G401 (cell line): ENCODE data around the gene LRRC8D. TPM values are rescaled to one million over a fixed set of nuclear protein-coding genes. Genes with fewer than 3 reads are reported as not detected.
"Not testable (repeated sequence)": the region's sequence is repeated elsewhere in the genome, so short reads cannot be mapped to it uniquely, and the experiment has no call there.

ENCODE experiments used
- DNase-seq: peaks from one replicate; pipeline ENCODE4 v3.0.0-alpha.2; 2015; ENCODE audit warnings: low spot score
- in situ Hi-C: cut with HindIII; loops from 2 replicates; pipeline ENCODE4 v1.10.0; 2016; ENCODE audit warnings: low sequenced_read_pairs, mixed read lengths
- total RNA-seq: library from RNA; depleted of rRNA; stranded (reverse); fragments of >200 nt; shearing (Covaris generic); gene quantifications from 2 replicates; pipeline ENCODE4 v1.2.3, GENCODE V29; 2014; rRNA removed

LRRC8D gene
- total RNA-seq: 36.9 and 57.1 TPM in 2 replicates

- in situ Hi-C loops: no loop called here
- DNase-seq: peak; percentile 88
These were observed at the start of gene LRRC8D for GRCh38 chr1:89820422-89821321. TSS of gene LRRC8D (plus strand) at chr1:89821032. CDS start at chr1:89933069, 112,037 bp downstream.

- in situ Hi-C loops: loop anchor here (25.0 kb wide), 1 partner anchor 110 kb away; no protein-coding TSS in a partner anchor
- no peak for DNase-seq
These were observed 48.8 kb upstream of the LRRC8D start for GRCh38 chr1:89771991-89772560.

GRCh38 chr1:89776104-89776503 is 44.7 kb upstream of the LRRC8D start:
- in situ Hi-C loops, DNase-seq: not testable (repeated sequence)

- in situ Hi-C loops, DNase-seq: not testable (repeated sequence)
These were observed 43.6 kb upstream of the LRRC8D start for GRCh38 chr1:89777271-89777670.

GRCh38 chr1:89779151-89779940 is 41.5 kb upstream of the LRRC8D start:
- in situ Hi-C loops: no loop called here
- DNase-seq: no peak

- in situ Hi-C loops: no loop called here
- DNase-seq: peak; percentile 27
These were observed 40.1 kb upstream of the LRRC8D start for GRCh38 chr1:89780721-89781120.

- in situ Hi-C loops: no loop called here
- no peak for DNase-seq
These were observed 39.2 kb upstream of the LRRC8D start for GRCh38 chr1:89781494-89782126.

GRCh38 chr1:89786628-89787214 is 34.1 kb upstream of the LRRC8D start:
- in situ Hi-C loops: no loop called here
- no peak for DNase-seq

GRCh38 chr1:89790592-89790991 is 30.2 kb upstream of the LRRC8D start:
- DNase-seq: no peak
- in situ Hi-C loops: no loop called here

- in situ Hi-C loops: no loop called here
- no peak for DNase-seq
These were observed 29.6 kb upstream of the LRRC8D start for GRCh38 chr1:89791064-89791726.

GRCh38 chr1:89794406-89794805 is 26.4 kb upstream of the LRRC8D start:
- in situ Hi-C loops: no loop called here
- DNase-seq: no peak

- in situ Hi-C loops, DNase-seq: not testable (repeated sequence)
These were observed 25.3 kb upstream of the LRRC8D start for GRCh38 chr1:89795571-89795970.

- DNase-seq, in situ Hi-C loops: not testable (repeated sequence)
These were observed 23.0 kb upstream of the LRRC8D start for GRCh38 chr1:89797876-89798275.

- in situ Hi-C loops: no loop called here
- no peak for DNase-seq
These were observed 21.3 kb upstream of the LRRC8D start for GRCh38 chr1:89799495-89799894.

- DNase-seq: no peak
- in situ Hi-C loops: no loop called here
These were observed 20.7 kb upstream of the LRRC8D start for GRCh38 chr1:89800022-89800655.

GRCh38 chr1:89800718-89801117 is 20.1 kb upstream of the LRRC8D start:
- DNase-seq: no peak
- in situ Hi-C loops: no loop called here

GRCh38 chr1:89802051-89802450 is 18.8 kb upstream of the LRRC8D start:
- DNase-seq: no peak
- in situ Hi-C loops: no loop called here

GRCh38 chr1:89802841-89803240 is 18.0 kb upstream of the LRRC8D start:
- in situ Hi-C loops: no loop called here
- no peak for DNase-seq
